OCI-LY1 (cell line): ENCODE measurements around the gene TARP.

ENCODE experiments used
- H2AFZ ChIP-seq: fragments of 200-600 bp; sonication (generic), shearing (Covaris generic); 2 replicates; pipeline ENCODE4 v1.6.0; 2014; ENCODE audit warnings: antibody characterized with exemption, mild to moderate bottlenecking, low read length
- H3F3A ChIP-seq: fragments of 200-600 bp; sonication (generic), shearing (Covaris generic); 2 replicates; pipeline ENCODE4 v1.6.0; 2014; ENCODE audit warnings: mild to moderate bottlenecking, antibody characterized with exemption, low read length, moderate library complexity; ENCODE audit not compliant: insufficient read depth
- H3K27ac ChIP-seq: fragments of 200-600 bp; sonication (generic); 2 replicates; pipeline ENCODE4 v1.5.1; 2014; ENCODE audit warnings: low read length, mixed run types, mild to moderate bottlenecking, low read depth; ENCODE audit not compliant: poor library complexity, severe bottlenecking
- H3K27me3 ChIP-seq: fragments of 200-600 bp; sonication (generic); 2 replicates; pipeline ENCODE4 v1.6.0; 2014; ENCODE audit warnings: antibody characterized with exemption, mild to moderate bottlenecking, low read length, moderate library complexity; ENCODE audit not compliant: insufficient read depth
- H3K36me3 ChIP-seq: fragments of 200-600 bp; sonication (generic); 2 replicates; pipeline ENCODE4 v1.6.1; 2014; ENCODE audit warnings: mild to moderate bottlenecking, antibody characterized with exemption, low read length, moderate library complexity, mixed read lengths; ENCODE audit not compliant: insufficient read depth
- H3K4me1 ChIP-seq: fragments of 200-600 bp; sonication (generic); 2 replicates; pipeline ENCODE4 v1.5.1; 2014; ENCODE audit warnings: mild to moderate bottlenecking, low read length, moderate library complexity; ENCODE audit not compliant: insufficient read depth, severe bottlenecking
- H3K4me2 ChIP-seq: fragments of 200-600 bp; sonication (generic), shearing (Covaris generic); 2 replicates; pipeline ENCODE4 v1.6.1; 2014; ENCODE audit warnings: low read length
- H3K4me3 ChIP-seq: fragments of 200-600 bp; sonication (generic); 2 replicates; pipeline ENCODE4 v1.5.1; 2014; ENCODE audit warnings: low read length, low read depth, mild to moderate bottlenecking, mixed read lengths; ENCODE audit not compliant: poor library complexity, severe bottlenecking
- H3K79me2 ChIP-seq: fragments of 200-600 bp; shearing (Covaris generic); 2 replicates; pipeline ENCODE4 v1.6.1; 2016; ENCODE audit warnings: mixed run types, low read length, mixed read lengths; ENCODE audit not compliant: insufficient read depth
- H3K9ac ChIP-seq: fragments of 200-600 bp; sonication (generic), shearing (Covaris generic); 2 replicates; pipeline ENCODE4 v1.6.1; 2014; ENCODE audit warnings: mild to moderate bottlenecking, low read length, mixed read lengths
- H3K9me2 ChIP-seq: fragments of 200-600 bp; sonication (generic), shearing (Covaris generic); 2 replicates; pipeline ENCODE4 v1.6.1; 2014; ENCODE audit warnings: low read depth, mild to moderate bottlenecking, low read length, mixed read lengths
- H3K9me3 ChIP-seq: fragments of 200-600 bp; shearing (Covaris generic); 2 replicates; pipeline ENCODE4 v1.6.1; 2014; ENCODE audit warnings: low read length, mixed read lengths
- H4K20me1 ChIP-seq: fragments of 200-600 bp; sonication (generic), shearing (Covaris generic); 2 replicates; pipeline ENCODE4 v1.6.0; 2016; ENCODE audit warnings: mild to moderate bottlenecking, low read length; ENCODE audit not compliant: insufficient read depth
- EZH2 ChIP-seq: fragments of 200-600 bp; sonication (generic), shearing (Covaris generic); IDR thresholded peaks from 2 replicates; pipeline ENCODE4 v1.8.0; 2017; ENCODE audit warnings: borderline replicate concordance, mixed run types, mild to moderate bottlenecking, antibody characterized with exemption, low read length, moderate library complexity, mixed read lengths
- TF ChIP-seq, protein P1 (sequence below): fragments of 200-600 bp; sonication (generic), shearing (Covaris generic); IDR thresholded peaks from 2 replicates; pipeline ENCODE4 v1.5.1; 2017; ENCODE audit warnings: mild to moderate bottlenecking, antibody characterized with exemption, low read length, moderate library complexity, mixed read lengths

Gene TARP

DNA sequence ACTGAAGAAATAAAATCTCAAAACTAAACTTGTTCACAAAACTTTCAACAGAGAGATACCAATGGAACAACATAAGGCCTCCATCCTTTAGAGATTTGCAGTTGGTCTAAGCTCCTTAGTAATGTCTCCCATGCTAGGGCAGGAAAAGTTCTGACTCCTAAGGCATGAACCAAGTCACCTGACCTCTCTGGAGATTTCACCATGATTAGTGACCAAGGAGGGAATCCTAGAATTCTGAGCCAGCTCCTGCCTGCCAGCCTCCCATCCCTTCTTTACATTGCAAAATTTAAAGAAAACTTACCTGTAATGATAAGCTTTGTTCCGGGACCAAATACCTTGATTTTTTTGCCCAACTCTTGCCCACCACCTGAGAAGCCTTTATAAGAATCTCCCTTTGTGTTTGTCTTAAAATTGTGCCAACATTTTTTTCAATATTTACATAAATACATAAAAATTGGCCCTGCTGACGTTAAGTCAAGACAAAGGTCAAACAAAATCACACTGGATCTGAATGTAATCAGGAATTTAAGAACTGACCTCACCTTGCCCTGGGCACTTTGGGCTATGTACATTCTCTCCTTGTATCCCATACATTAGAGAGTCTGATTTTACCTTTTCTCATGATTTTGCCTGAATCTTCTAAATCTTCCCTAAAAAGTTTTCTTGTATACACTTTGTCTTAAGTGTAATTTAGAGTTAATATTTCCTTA, at the start of gene TARP:
Gene TARP (minus strand): TSS at position 351 of the 710 bp plus-strand sequence.
- Histone ChIP-seq H3K36me3 (no peaks in the 10 kb centered on the region), H2AFZ (no peak within 1 kb of the TSS), H3K79me2 (no peaks in the 10 kb centered on the region), H3K27ac (no peak within 1 kb of the TSS), H3K27me3 (no peaks in the 10 kb centered on the region), H3K9me2 (no peaks in the 10 kb centered on the region), H3K9ac (no peak within 1 kb of the TSS), H3K9me3 (no peaks in the 10 kb centered on the region), H3K4me3 (no peak within 1 kb of the TSS), H4K20me1 (no peaks in the 10 kb centered on the region), H3K4me1 (no peaks in the 10 kb centered on the region), H3F3A (no peaks in the 10 kb centered on the region), H3K4me2 (no peak within 1 kb of the TSS)
- TF ChIP-seq, protein P1, sequence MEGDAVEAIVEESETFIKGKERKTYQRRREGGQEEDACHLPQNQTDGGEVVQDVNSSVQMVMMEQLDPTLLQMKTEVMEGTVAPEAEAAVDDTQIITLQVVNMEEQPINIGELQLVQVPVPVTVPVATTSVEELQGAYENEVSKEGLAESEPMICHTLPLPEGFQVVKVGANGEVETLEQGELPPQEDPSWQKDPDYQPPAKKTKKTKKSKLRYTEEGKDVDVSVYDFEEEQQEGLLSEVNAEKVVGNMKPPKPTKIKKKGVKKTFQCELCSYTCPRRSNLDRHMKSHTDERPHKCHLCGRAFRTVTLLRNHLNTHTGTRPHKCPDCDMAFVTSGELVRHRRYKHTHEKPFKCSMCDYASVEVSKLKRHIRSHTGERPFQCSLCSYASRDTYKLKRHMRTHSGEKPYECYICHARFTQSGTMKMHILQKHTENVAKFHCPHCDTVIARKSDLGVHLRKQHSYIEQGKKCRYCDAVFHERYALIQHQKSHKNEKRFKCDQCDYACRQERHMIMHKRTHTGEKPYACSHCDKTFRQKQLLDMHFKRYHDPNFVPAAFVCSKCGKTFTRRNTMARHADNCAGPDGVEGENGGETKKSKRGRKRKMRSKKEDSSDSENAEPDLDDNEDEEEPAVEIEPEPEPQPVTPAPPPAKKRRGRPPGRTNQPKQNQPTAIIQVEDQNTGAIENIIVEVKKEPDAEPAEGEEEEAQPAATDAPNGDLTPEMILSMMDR, result no peak
- no peak for TF ChIP-seq EZH2

GRCh38 chr7:38323156-38323555, 49.7 kb upstream of the TARP start:
- Histone ChIP-seq H2AFZ (no peak overlapping the region), H3K27me3 (peaks cover 7% of the 10 kb centered on the region; the same call in 1 of the 2 replicates), H3K36me3 (no peaks in the 10 kb centered on the region), H3K9ac (no peak overlapping the region), H3K9me3 (no peaks in the 10 kb centered on the region), H3K9me2 (no peaks in the 10 kb centered on the region), H3K27ac (no peak overlapping the region), H3K4me1 (peaks cover 9% of the 10 kb centered on the region), H3K79me2 (no peaks in the 10 kb centered on the region), H4K20me1 (no peaks in the 10 kb centered on the region), H3K4me2 (no peak overlapping the region), H3F3A (no peaks in the 10 kb centered on the region), H3K4me3 (no peak overlapping the region)
- TF ChIP-seq EZH2, result no peak
- TF ChIP-seq, protein P1, result no peak

- no peak overlapping the region for H3K4me3 ChIP-seq
- H3K4me2 ChIP-seq, result no peak overlapping the region
- H3K9ac ChIP-seq, result no peak overlapping the region
- TF ChIP-seq, protein P1, result no peak
- TF ChIP-seq EZH2, result no peak
- no peak overlapping the region for H3K27ac ChIP-seq
- no peaks in the 10 kb centered on the region for H3K36me3 ChIP-seq
- H4K20me1 ChIP-seq, result no peaks in the 10 kb centered on the region
- peaks cover 7% of the 10 kb centered on the region; the same call in 1 of the 2 replicates for H3K27me3 ChIP-seq
- H3F3A ChIP-seq, result no peaks in the 10 kb centered on the region
- no peaks in the 10 kb centered on the region for H3K9me3 ChIP-seq
- H2AFZ ChIP-seq, result no peak overlapping the region
- H3K79me2 ChIP-seq, result no peaks in the 10 kb centered on the region
- peaks cover 9% of the 10 kb centered on the region for H3K4me1 ChIP-seq
- no peaks in the 10 kb centered on the region for H3K9me2 ChIP-seq
These were observed 49.0 kb upstream of the TARP start for GRCh38 chr7:38322461-38322860.
